Astrocyte (in vitro differentiated cells and primary cell): Measurements from ENCODE around the gene EPS8L3.

Experiments used
- EZH2 ChIP-seq: IDR thresholded peaks from 2 replicates; pipeline ENCODE4 v1.6.1; 2012; ENCODE audit warnings: mild to moderate bottlenecking, low read length, inconsistent platforms; ENCODE audit not compliant: insufficient read depth
- TF ChIP-seq, protein P1 (sequence below): IDR thresholded peaks from 2 replicates; pipeline ENCODE4 v1.5.1; 2011; ENCODE audit warnings: low read depth, mild to moderate bottlenecking, inconsistent platforms, low read length, moderate library complexity; ENCODE audit not compliant: insufficient read depth

DNA sequence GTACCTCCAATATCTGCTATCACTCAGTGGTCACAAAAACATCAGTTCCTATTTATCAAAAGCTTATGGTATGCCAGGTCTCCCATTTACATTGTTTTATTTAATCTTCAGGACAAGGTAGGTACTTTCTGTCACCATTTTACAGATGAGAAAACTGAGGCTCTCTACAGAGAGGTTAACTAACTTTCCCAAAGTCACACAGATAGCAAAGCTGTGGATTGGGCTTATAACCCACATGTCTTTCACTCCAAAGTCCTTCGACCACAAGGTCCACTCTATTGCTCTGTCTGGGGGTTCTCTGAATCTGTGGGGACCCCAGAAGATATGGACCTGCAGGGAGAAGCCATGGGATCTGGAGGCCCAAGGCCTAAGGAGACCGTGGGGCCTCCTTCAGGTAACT is 26.6 kb upstream of the EPS8L3 start:
- TF ChIP-seq, protein P1, sequence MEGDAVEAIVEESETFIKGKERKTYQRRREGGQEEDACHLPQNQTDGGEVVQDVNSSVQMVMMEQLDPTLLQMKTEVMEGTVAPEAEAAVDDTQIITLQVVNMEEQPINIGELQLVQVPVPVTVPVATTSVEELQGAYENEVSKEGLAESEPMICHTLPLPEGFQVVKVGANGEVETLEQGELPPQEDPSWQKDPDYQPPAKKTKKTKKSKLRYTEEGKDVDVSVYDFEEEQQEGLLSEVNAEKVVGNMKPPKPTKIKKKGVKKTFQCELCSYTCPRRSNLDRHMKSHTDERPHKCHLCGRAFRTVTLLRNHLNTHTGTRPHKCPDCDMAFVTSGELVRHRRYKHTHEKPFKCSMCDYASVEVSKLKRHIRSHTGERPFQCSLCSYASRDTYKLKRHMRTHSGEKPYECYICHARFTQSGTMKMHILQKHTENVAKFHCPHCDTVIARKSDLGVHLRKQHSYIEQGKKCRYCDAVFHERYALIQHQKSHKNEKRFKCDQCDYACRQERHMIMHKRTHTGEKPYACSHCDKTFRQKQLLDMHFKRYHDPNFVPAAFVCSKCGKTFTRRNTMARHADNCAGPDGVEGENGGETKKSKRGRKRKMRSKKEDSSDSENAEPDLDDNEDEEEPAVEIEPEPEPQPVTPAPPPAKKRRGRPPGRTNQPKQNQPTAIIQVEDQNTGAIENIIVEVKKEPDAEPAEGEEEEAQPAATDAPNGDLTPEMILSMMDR: no peak
- TF ChIP-seq EZH2: no peak
